HG03575 (cell line): ENCODE results near the gene KRTAP6-3.

Source experiments
- ATAC-seq: cut with Tn5 transposase; IDR thresholded peaks from one replicate; pipeline ENCODE4 v1.9.1; 2021; ENCODE audit not compliant: unreplicated experiment, insufficient number of reproducible peaks, low FRiP score; ENCODE audit errors: extremely low read depth

Gene KRTAP6-3

GRCh38 chr21:30620080-30620479 lies 27.8 kb downstream of the KRTAP6-3 start:
- no peak for ATAC-seq

- no peak for ATAC-seq
These were observed 28.3 kb downstream of the KRTAP6-3 start, which contains the start of gene KRTAP20-4 for GRCh38 chr21:30620522-30620921. TSS of gene KRTAP20-4 (plus strand) at chr21:30620627.

- ATAC-seq = no peak
These were observed 31.1 kb downstream of the KRTAP6-3 start for GRCh38 chr21:30623362-30623761.

GRCh38 chr21:30625449-30626165 lies 33.4 kb downstream of the KRTAP6-3 start:
- no peak for ATAC-seq

- ATAC-seq = no peak
These were observed 35.9 kb downstream of the KRTAP6-3 start for GRCh38 chr21:30628109-30628508.

GRCh38 chr21:30629200-30629599 lies 37.0 kb downstream of the KRTAP6-3 start:
- ATAC-seq = no peak

GRCh38 chr21:30634906-30635305 lies 42.7 kb downstream of the KRTAP6-3 start, which contains the start of gene KRTAP20-2:
TSS of gene KRTAP20-2 (plus strand) at chr21:30635206. CDS start at chr21:30635264, 58 bp downstream.
- no peak for ATAC-seq

GRCh38 chr21:30638686-30639085 lies 46.4 kb downstream of the KRTAP6-3 start:
- ATAC-seq = no peak

GRCh38 chr21:30642564-30642963 lies 50.3 kb downstream of the KRTAP6-3 start, which contains the start of gene KRTAP20-3:
TSS of gene KRTAP20-3 (plus strand) at chr21:30642864.
- ATAC-seq = no peak
